Heart left ventricle (tissue), 16 donors: ENCODE measurements around the gene ATP11B. TPM values are rescaled to one million over a fixed set of nuclear protein-coding genes. Genes with fewer than 3 reads are reported as not detected.

Source experiments
- ATAC-seq, 4 donors: fragments of 200-7000 bp; cut with Tn5 transposase; one replicate each; pipeline ENCODE4 v1.9.1; 2020 to 2022; ENCODE audit warnings: moderate library complexity in 4 of 4, mild to moderate bottlenecking in 3 of 4, moderate number of reproducible peaks in 1 of 4
- DNase-seq, 5 donors: peaks; one replicate each; pipeline ENCODE4 v3.0.0-alpha.2; 2020
- H3K27ac ChIP-seq, 12 donors: fragments of 200-600 bp; sonication (generic) in 4 of 12; one replicate each; pipeline versions ENCODE4 v1.5.0 to v1.8.0; 2016 to 2022; ENCODE audit warnings: mild to moderate bottlenecking in 2 of 12
- H3K27me3 ChIP-seq, 9 donors: fragments of 200-600 bp; sonication (generic) in 2 of 9; one replicate each; pipeline versions ENCODE4 v1.5.1 to v1.8.0; 2016 to 2022; ENCODE audit warnings: mild to moderate bottlenecking in 3 of 9
- H3K36me3 ChIP-seq, 9 donors: fragments of 200-600 bp; sonication (generic) in 2 of 9; one replicate each; pipeline versions ENCODE4 v1.5.0 to v1.8.0; 2018 to 2022; ENCODE audit warnings: mild to moderate bottlenecking in 2 of 9
- H3K4me1 ChIP-seq, 12 donors: fragments of 200-600 bp; sonication (generic) in 4 of 12; one replicate each; pipeline versions ENCODE4 v1.5.0 to v1.8.0; 2016 to 2022; ENCODE audit warnings: mild to moderate bottlenecking in 3 of 12
- H3K4me3 ChIP-seq, 12 donors: fragments of 200-600 bp; sonication (generic) in 4 of 12; one replicate each; pipeline versions ENCODE4 v1.5.0 to v1.8.0; 2017 to 2022; ENCODE audit warnings: mild to moderate bottlenecking in 9 of 12, moderate library complexity in 4 of 12
- H3K9me3 ChIP-seq, 12 donors: fragments of 200-600 bp; sonication (generic) in 4 of 12; one replicate each; pipeline versions ENCODE4 v1.5.0 to v1.8.0; 2016 to 2022; ENCODE audit warnings: mild to moderate bottlenecking in 1 of 12
- CTCF ChIP-seq, 12 donors: fragments of 200-600 bp; sonication (generic) in 4 of 12; IDR thresholded peaks; one replicate each; pipeline versions ENCODE4 v1.5.0 to v1.8.0; 2018 to 2022; ENCODE audit warnings: antibody characterized with exemption in 12 of 12, mild to moderate bottlenecking in 5 of 12
- POLR2A ChIP-seq, 2 donors: fragments of 450-650 bp; IDR thresholded peaks; one replicate each; pipeline ENCODE4 v1.6.1; 2017; ENCODE audit warnings: antibody characterized with exemption in 2 of 2, mild to moderate bottlenecking in 2 of 2, moderate library complexity in 2 of 2
- WGBS, 4 donors: extraction: QIAGEN DNeasy Blood & Tissue Kit in 2 of 4; methylation state at CpG; one replicate each; pipeline versions ENCODE4 v1.1.5 to v1.1.7; 2013 to 2018; 5-methylcytosine and 5-hydroxymethylcytosine counted together
- intact Hi-C, 10 donors: fragments of 100-400 bp; cut with DNase I; formaldehyde crosslinking; loops; one replicate each; pipeline versions ENCODE4 v1.11.1 to v1.14.2; 2022
- polyA plus RNA-seq, 2 donors: library from polyadenylated mRNA; stranded (reverse); fragments of 200-250 nt; gene quantifications; one replicate each; pipeline ENCODE4 v1.2.3, GENCODE V29; 2013
- total RNA-seq, 9 donors: library from RNA; depleted of rRNA in 2 of 9; stranded (reverse); fragments of >200 nt in 2 of 9; fragmentation: NEBNext Ultra II Directional in 3 of 9; extraction: Animal tissue kit (Norgen Biotek cat#: 25700) in 3 of 9; gene quantifications; one replicate each; pipeline versions ENCODE4 v1.1.0 to v1.2.4, GENCODE V29; 2016 to 2023
- donor health status: ischemic (EF 13 %, LVEDD 7.1; RV severe dilation, severe dysfunction).
- donor health status: healthy with polysubstance abuse.
- donor health status: DM: no; HTN: yes; CAD: no.
- donor health status: DM: no; HTN: no; CAD: no.
- donor health status: ischemic (EF 25% LVEDD 6.9; RV normal size, moderate dysfunction).
- donor health status: ischemic (EF 25% LVEDD 5.7; RV mildly dilated, moderate dysfunction).
- donor health status: healthy.
- donor health status: DM: yes; HTN: yes; CAD: no.
- donor health status: ischemic (EF 35%, LVEDD 5.7; RV mildly dilated, moderate dysfunction).
- donor health status: nonischemic (EF 11% LVEDD 7.7; RV severe dilation, severe dysfunction).
- donor health status: DM: yes; HTN: yes; CAD: no.
- donor health status: PGD.
- donor health status: ischemic (EF 29% LVEDD 5.4; RV normal size, mild dysfunction).
- donor health status: nonischemic (EF 23%, LVEDD 6.1; RV moderate dilation, normal function).

The ATP11B gene
- total and polyA plus RNA-seq, 11 donors, result 4.9 to 45.6 (median 30.9) TPM

GRCh38 chr3:182760576-182761164 is 32.6 kb upstream of the ATP11B start:
- Histone ChIP-seq H3K4me1 (no peaks in the 10 kb centered on the region), H3K9me3 (no peaks in the 10 kb centered on the region), H3K4me3 (no peak overlapping the region), H3K27ac (no peak overlapping the region), H3K27me3 (peaks cover 0 to 15% (median 0%) of the 10 kb centered on the region in 9 donors), H3K36me3 (no peaks in the 10 kb centered on the region)
- intact Hi-C loops, result no loop called here
- 51 to 69% (median 58%) methylated on average over 13 of the region's 13 CpGs for WGBS, 4 donors
- TF ChIP-seq POLR2A (IDR thresholded peaks at IDR 0.05) (no peak), CTCF (IDR thresholded peaks at IDR 0.05) (no peak)
- no peak for DNase-seq
- ATAC-seq, result no peak

GRCh38 chr3:182763896-182764295 is 29.4 kb upstream of the ATP11B start:
- DNase-seq (no peak), ATAC-seq (no peak)
- no peak for TF ChIP-seq CTCF (IDR thresholded peaks at IDR 0.05)
- TF ChIP-seq POLR2A (IDR thresholded peaks at IDR 0.05), result no peak
- H3K36me3 ChIP-seq, result no peaks in the 10 kb centered on the region
- no peak overlapping the region for H3K4me3 ChIP-seq
- no peaks in the 10 kb centered on the region for H3K27me3 ChIP-seq
- 55 to 78% (median 64%) methylated on average over 2 of the region's 2 CpGs for WGBS, 4 donors
- intact Hi-C loops, result no loop called here
- no peak overlapping the region for H3K27ac ChIP-seq
- H3K9me3 ChIP-seq, result no peaks in the 10 kb centered on the region
- H3K4me1 ChIP-seq, result no peaks in the 10 kb centered on the region

- no peak for DNase-seq
- Histone ChIP-seq H3K27ac (no peak overlapping the region), H3K9me3 (no peaks in the 10 kb centered on the region), H3K4me3 (no peak overlapping the region), H3K4me1 (no peaks in the 10 kb centered on the region), H3K36me3 (no peaks in the 10 kb centered on the region), H3K27me3 (no peaks in the 10 kb centered on the region)
- ATAC-seq, result no peak
- no peak for TF ChIP-seq POLR2A (IDR thresholded peaks at IDR 0.05)
- TF ChIP-seq CTCF (IDR thresholded peaks at IDR 0.05), result no peak
- intact Hi-C loops, result no loop called here
These were observed 28.0 kb upstream of the ATP11B start for GRCh38 chr3:182765287-182765686.

GRCh38 chr3:182766099-182766498 is 27.2 kb upstream of the ATP11B start:
- no peak for DNase-seq
- Histone ChIP-seq H3K4me1 (no peaks in the 10 kb centered on the region), H3K9me3 (no peaks in the 10 kb centered on the region), H3K27me3 (no peaks in the 10 kb centered on the region), H3K36me3 (no peaks in the 10 kb centered on the region), H3K4me3 (no peak overlapping the region), H3K27ac (no peak overlapping the region)
- WGBS, 4 donors, result 73 to 77% (median 75%) methylated on average over 2 of the region's 2 CpGs
- intact Hi-C loops, result no loop called here
- no peak for ATAC-seq
- TF ChIP-seq CTCF (IDR thresholded peaks at IDR 0.05) (no peak), POLR2A (IDR thresholded peaks at IDR 0.05) (no peak)
